ENCODE measurements around the gene WDR72.

DNA sequence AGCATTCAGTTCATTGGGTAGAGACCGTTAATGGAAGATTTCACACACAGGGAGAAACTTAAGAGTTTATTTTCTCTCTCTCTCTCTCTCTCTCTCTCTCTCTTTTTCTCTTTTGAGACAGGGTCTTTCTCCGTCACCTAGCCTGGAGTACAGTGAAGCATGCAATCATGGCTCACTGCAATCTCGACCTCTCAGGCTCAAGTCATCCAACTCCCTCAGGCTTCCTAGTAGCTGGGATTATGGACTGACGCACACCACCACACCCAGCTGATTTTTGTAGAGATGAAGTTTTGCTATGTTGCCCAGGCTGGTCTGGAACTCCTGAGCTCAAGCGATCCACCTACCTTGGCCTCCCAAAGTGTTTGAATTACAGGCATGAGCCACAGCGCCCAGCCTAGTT is 1.6 kb downstream of the WDR72 start:
- TF ChIP-seq CTCF (IDR thresholded peaks at IDR 0.05; ENCODE audit: low read depth, low read length, poor library complexity, severe bottlenecking) (no peak), EZH2phosphoT487 (IDR thresholded peaks at IDR 0.05; ENCODE audit: borderline replicate concordance, low read length) (no peak)
